Stimulated activated CD8-positive, alpha-beta memory T cell treated with anti-CD3 and anti-CD28 coated beads, Interleukin-4, amount 100 ng/mL, for 24 hours (primary cell): ENCODE results near the gene TMEM178B.
"Not testable (repeated sequence)": the region's sequence is repeated elsewhere in the genome, so short reads cannot be mapped to it uniquely, and the experiment has no call there.

Experiments
- DNase-seq: peaks from one replicate; pipeline ENCODE4 v3.0.0-alpha.2; 2020; ENCODE audit warnings: low read depth

Gene TMEM178B

DNA sequence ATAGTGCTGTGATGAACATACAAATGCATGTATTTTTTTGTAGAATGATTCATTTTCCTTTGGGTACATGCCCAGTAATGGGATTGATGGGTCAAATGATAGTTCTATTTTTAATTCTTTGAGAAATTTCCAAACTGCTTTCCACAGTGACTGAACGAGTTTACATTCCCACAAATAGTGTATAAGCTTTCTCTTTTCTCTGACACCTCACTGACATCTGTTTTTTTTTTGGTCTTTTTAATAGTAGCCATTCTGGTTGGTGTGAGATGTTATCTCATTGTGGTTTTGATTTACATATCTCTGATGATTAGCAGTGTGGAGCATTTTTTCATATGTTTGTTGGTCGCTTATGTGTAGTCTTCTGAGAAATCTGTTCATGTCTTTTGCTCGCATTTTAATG, 282.3 kb downstream of the TMEM178B start:
- no peak for DNase-seq

DNA sequence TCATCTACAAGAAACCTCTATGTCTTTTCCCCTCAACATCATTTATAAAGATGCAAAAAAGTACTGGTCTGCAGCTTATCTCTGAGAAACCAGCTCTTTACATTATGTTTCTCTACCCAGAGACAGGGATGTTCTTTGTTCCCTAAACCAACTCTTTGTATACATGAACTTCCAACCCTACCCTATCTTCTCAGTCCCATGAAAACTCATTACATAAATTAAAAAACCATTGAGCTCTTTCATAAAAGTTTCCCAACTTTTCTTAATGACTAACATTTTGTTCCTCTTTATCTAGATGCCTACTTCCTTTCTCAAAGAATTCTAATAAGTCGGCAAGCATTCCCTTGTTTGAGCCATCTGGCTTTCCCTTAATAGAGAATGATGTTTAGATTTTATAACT, 284.5 kb downstream of the TMEM178B start:
- DNase-seq = no peak

DNA sequence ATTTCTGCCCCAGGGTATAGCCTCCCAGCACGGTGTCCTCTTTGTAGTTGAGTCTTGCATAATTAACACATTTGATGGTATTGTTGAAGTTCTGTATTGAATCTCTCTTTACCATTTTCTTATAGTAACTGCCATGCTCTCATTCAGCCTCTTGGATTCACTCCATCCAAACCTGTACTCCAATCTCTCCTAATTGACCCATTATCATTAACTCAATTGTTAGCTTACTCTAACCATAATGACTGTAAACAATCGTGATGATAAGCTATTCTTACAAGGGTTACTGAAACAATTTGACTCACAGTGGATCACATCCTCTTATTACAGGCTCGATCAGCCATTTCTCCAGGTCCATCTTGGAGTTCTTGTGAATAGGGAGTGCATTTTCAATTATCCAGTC, 285.4 kb downstream of the TMEM178B start:
- no peak for DNase-seq

DNA sequence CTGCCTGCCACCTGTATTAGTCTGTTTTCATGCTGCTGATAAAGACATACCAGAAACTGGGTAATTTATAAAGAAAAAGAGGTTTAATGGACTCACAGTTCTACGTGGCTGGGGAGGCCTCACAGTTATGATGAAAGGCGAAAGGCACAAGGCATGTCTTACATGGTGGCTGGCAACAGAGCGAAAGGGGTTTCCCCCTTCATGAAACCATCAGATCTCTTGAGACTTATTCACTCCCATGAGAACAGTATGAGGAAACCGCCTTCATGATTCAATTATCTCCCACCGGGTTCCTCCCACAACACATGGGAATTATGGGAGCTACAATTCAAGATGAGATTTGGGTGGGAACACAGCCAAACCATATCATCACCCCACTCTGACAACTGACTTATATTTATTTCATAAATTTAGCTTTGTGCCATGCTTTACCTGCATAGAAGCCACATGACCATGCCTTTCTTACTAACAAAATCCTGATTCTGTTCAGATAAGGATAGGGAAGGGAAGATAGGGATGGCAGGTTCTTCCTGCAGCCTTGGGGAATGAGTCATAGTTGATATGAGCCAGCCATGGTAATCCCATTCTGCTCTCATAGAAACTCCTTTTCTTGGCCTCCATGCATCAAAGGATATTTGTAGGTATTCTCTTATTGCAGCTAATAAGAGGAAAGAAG, 286.0 kb downstream of the TMEM178B start:
- DNase-seq = no peak

DNA sequence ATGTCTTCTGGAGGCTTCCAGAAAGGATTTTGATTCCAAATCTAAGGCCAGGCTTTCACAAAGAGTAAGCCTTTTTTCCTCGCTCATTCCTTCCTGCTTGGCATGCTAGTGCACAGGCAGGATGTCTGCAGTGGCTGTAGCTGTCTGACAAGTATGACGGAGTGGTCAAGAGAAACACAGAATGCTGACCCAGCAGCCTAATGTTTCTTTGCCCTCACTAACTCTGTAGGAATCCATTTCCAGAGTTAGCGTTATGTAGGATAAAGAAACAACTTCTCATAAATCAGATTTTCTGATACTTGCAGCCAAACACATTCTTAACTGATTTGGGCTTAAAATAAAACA, 286.5 kb downstream of the TMEM178B start:
- no peak for DNase-seq

DNA sequence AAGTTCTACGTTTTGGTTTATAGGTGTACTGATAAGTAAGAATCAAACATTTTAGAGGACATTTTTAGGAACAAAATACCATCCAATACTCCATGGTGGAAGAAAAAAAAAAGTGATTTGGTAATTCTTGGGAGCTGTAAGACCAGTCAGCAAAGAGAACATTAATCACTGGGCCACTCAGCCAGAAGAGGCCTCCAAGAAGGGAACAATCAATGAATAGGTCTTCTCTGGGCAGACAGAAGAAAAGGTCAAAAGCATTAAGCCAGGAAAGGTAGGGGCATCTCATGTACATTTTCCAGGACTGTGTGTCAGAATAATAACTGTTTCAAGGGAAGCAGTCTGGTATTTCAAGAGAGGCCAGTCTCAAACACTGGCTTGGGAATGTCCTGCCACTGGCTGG, 286.9 kb downstream of the TMEM178B start:
- no peak for DNase-seq

DNA sequence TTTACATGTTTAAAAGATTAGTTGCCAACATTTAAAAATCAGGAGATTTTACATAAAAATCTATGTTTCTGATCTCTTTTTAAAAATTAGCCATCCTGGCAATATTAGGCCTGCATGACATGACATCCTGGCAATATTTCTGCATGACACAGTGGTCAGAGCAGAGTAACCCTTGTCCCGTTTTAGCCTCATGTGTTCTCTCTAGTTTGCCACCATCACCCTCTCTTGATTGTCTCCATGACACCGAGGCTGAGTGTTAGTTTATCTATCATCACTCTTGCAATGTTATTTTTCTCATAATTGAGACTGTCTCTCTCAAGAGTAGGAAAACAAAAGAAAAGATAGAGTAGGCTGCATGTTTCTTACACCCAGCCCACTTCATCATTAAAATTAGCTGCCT, 287.6 kb downstream of the TMEM178B start:
- no peak for DNase-seq

DNA sequence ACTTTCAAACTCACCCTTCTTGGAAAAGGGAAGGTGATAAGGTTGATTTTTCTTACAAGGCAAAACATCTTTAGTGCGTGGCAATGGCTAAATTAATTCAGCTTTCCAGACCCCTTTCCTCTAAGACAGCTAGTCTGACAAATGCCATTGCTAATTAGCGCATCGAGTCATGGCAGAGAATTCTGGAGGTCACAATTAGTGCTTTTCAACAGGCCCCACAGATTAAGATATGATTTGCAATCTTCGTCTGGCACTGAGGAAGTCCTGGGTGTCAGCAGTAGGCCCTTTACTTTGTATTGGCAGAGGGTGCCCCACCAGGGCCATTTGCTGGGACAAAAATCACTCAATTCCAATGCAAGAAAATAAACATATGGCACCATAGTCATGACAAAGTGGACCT, 288.1 kb downstream of the TMEM178B start:
- no peak for DNase-seq

DNA sequence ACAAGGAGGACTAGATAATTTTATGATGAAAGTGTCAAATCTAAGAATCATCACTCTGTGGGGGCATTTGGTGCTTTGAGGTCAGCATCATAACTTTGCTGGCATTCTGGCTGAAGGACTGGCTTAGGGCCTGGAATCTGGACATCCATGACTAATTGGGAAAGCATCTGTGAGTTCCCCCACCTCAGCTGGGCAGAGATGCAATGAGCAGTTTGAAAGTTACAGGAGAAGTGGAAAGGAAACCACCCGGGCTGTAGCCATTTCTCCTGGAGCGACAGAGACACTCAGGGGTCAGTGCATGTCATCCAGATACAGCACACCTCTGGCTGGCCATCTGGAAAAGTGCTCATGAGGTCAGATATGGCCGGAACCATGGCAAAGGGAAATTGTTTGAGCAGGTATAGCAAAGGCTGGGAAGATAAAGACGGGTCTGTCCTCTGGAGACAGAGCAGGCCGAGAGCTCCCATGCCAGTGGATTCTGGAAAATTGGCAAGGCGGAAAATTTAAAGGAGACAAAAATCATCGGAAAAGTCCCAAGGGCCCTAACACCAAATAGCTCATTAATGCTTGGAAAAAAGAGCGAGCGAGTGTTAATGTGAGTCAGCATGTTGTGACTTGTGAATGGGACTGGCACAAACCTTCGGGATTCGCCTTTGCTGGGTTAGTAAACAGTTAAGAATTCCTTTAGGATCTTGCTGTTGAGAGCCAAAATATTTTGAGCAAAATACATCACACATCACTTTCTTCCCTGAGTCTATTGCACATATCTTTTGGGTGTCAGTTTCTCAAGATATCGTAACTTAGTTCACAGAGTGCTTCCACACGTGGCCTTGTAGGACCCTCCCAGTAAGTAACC, 288.9 kb downstream of the TMEM178B start:
- DNase-seq = no peak

DNA sequence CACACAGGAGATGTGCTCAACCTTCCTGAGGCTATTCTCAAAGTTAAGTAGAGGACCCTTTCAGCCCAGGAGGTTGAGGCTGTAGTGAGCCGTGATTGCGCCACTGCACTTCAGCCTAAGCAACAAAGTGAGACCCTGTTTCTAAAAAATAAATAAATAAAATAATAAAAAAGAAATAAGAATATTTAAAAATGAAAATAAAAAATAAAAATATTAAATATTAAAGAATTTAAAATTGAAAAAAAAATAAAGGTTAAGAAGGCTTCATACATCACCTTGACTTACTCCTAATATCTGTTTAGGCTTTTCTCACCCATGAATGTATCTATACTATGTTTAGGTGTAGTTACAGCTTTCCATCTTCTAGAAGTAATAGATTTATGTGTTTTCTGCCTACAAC, 289.9 kb downstream of the TMEM178B start:
- no peak for DNase-seq

DNA sequence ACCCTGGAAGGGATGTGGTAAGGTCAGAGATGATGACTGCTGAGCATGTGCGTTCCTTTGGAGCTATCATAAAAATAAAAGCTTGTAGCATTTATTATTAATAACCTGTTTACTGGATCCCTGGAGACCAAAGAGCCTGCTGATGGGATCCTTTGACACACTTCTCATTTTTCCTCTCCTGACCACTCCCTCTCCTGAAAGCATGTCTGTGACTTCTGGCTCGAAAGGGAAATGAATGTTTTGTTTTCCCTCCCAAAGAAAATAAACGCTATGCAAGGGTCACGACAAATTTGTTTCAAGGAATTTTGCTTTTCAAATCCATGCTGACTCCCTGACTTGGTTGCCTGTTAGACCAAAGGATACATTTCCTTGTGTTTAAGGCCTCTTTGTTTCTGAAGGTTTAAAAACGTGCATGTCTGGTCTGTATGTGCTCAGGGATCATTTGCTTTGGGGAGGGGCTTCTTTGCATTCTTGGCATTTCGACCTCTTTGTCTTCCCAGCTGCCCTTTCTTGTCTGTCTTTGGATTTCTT, 292.3 kb downstream of the TMEM178B start:
- no peak for DNase-seq

DNA sequence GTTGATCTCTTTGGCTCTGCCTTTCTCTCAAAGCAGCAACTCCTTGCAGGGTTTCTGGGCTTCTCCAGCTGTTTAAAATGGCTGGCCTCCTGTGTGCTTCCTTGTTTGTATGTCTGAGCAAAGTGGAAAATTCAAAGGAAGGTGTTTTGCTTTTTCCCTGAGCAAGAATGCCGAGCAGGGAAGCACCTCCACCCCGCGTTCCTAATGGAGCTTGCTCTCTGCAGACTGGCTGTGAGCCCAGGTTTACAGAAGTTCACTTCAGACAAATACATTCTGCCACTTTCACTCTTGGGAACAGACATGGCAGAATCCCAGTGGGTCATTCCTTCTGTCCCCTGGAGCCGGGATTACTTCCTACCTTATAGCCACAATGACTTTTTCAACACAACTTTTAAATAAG, 295.6 kb downstream of the TMEM178B start:
- no peak for DNase-seq

DNA sequence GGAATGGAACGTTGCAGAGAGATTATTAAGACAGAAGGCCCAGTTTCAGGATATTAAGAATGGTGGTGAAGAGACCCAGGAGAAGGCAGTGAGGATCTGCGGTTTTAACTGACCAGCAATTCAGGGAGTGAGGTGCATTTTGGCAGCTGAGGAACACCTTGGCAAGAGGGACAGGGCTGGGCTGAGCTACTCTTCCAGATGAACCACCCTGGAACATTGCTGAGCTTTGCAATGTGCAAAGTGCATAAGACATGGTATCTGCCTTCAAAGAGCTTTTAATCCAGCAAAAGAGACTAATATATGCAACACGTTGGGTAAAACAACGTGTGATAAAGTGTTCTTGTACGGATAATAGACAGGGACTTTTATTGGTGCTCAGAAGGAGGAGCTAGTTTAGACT, 296.3 kb downstream of the TMEM178B start:
- no peak for DNase-seq

DNA sequence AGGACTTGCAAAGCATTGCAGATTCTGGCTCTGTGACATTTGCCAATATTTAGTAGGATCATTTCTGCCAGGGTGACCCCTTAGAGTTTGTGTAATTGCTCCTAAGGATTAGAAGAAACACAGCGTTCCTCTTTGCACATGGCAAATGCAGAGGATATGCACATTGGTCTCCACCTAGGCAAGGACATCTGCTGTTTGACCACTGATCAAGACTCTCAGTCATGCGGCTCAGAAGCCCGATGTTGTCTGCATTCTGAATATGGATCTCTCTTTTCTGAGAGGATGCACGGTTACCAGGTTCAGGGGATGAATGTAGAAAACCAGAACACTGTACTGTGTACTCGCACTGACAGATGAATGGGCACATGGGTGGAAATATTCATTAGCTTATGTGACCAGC, 296.8 kb downstream of the TMEM178B start:
- DNase-seq = no peak

DNA sequence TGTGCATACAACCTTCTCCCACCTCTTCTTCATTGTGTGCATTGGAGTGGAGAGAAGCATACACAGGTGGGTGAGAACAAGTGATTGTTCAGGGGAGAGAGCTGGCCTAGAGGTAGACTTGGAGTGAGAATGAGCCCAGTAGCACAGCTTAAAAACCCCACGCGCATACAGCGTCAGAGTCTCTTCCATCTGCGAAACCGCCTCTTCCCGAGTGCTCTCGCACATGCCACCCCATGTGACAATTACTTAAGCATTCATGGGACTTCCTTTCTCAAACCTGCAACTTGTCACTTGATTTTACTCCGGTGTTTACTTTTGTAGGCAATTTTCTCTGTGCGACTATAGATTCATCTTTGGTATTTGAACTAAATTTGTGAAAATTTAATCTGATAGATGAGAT, 300.6 kb downstream of the TMEM178B start:
- DNase-seq = no peak

DNA sequence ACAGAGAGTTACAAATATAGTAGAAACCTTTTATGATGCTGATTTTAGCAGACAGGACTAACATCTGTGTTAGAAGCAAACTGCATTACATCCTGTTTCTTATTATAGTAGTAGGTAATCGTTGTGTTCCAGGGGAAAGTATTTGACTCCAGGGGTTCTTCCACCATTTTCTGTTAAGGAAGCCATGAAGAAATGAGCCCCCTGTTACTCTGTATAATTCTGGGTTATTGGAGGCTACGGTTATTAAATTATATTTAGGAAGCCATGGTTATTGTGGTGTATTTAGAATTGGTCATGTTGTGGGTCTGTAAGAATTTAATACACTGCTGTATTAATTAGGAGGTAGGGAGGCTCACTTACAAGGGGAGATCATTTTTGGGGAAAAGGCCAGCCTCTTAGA, 301.6 kb downstream of the TMEM178B start:
- no peak for DNase-seq

DNA sequence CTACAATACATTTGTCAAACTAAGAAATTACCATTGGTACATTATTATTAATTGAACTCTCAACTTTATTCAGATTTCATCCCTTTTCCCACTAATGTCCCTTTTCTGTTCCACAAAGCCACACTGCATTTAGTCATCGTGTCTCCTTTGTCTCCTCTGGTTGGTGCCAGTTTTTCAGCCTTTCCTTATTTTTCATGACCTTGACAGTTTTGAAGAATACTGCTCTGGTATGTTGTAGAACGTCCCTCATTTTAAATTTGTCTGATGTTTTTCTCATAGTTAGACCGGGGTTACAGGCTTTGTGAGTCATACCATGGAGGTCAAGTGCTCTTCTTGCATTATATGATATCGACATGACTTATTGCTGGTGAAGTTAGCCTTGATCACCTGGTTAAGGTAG, 304.0 kb downstream of the TMEM178B start:
- DNase-seq = no peak

DNA sequence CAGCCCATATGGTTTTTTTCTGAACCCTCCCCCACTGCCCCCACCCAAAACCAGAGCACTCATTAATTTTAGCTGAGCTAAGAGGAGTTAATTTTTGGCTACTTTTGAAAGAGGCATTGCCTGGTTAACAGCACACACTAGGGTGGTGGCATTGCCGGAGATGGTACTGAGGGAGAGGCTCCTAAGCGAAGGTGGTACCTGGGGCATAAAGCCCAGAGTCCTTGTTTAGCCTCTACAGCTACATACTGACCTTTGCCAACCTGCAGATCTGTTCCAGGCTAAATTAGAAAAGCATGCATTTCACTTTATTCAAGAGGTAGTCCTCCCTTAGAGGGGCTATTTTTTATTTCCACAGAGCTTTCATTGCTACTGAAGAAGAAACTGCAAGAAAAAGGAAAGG, 304.5 kb downstream of the TMEM178B start:
- no peak for DNase-seq

DNA sequence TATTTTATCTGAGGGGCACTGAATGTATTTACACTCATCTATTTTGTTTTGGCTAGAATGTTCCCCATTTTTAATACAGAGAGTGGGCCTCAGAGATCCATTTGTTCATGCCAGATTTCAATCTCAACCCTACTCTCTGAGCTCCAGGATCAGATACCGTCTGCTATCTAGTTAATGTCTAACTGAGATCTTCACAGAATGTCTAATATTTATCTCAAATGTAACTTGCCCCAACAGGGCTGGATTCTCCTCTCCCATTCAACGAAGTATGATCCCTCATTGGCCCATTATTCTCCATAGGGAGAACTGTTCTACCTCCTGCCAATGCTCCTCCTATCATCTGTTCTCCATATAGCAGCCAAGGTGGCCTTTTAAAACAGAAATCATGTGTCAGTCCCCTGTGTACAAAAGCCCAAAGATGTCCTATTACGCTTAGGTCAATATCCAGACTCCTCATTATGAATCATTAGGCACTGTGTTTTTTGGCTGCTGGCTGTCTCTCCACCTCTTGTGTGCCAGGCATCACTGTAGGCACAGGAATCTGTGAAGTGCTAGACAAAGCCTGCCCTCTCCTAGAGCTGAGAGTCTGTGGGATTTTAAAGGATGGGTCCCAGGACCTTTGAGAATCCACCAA, 308.0 kb downstream of the TMEM178B start:
- DNase-seq = no peak

DNA sequence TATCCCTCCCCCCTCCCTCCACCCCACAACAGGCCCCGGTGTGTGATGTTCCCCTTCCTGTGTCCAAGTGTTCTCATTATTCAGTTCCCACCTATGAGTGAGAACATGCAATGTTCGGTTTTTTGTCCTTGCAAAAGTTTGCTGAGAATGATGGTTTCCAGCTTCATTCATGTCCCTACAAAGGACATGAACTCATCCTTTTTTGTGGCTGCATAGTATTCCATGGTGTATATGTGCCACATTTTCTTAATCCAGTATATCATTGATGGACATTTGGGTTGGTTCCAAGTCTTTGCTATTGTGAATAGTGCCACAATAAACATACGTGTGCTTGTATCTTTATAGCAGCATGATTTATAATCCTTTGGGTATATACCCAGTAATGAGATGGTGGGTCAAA, 309.5 kb downstream of the TMEM178B start:
- not testable (repeated sequence) for DNase-seq

DNA sequence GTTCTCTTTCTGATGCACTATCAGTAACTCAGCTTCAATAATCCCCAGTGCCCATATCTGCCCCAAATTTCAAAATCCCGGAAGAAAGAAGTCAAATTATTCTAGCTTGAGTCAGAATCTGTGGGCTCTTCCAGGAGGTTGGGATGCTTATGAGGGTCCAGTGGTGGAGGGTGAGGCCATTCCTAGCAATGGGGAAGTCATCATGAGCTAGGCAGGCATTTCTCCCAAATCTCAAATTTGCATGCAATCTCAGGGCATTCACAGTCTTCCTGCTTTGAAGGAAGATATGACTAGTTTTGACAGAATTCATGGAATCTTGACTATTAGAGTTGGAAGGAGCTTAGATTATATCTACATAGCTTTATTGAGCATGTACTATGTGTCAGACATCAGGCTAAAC, 313.0 kb downstream of the TMEM178B start:
- DNase-seq = no peak

DNA sequence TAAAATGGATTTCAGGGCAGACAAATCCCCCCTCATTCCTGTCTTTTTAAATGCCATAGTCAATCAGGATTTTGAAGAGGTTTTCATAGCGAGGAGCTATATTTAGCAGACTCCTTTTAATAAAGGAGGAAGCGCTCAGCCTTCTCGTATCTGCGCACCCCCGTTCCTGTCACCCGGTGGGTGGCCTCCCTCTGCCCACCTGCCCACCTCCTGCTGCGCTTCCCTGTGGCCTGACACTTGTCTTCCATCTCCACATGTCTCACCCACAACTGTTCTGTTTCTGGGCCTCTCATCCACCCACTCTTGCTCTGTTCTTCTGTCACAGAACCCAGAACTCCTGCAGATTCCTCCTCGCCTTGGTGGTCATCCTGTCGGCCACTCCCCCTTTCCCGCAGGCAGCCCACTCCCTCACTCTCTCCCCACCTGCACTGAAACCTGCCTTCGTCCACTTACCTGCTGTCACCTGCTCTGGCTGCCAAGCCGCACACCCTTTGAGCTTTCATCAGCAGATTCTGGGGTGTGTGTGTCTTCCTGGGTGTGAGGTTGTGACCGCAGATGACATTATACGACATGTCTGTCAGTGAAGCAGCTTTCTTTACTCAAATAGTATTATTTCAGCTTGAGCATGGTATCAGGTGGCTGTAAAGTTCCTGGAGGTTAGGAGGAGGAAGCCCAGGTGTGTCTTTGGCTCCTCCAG, 313.8 kb downstream of the TMEM178B start:
- DNase-seq = no peak
